ENCODE data around the gene BTNL9. TPM values are rescaled to one million over a fixed set of nuclear protein-coding genes. Genes with fewer than 3 reads are reported as not detected.

Gene BTNL9
- total and polyA plus RNA-seq, 2 of the 4 experiments (the other 2 are of a cell fraction) = not detected

GRCh38 chr5:181035991-181036815 lies 3.9 kb upstream of the BTNL9 start:
- no peak overlapping the region for H3K27ac ChIP-seq (ENCODE audit: insufficient read depth, low read length)
- H2BK15ac ChIP-seq (ENCODE audit: low read depth, low read length) = no peak overlapping the region
- TF ChIP-seq FOS (IDR thresholded peaks at IDR 0.05; ENCODE audit: low read depth, low read length) (no peak), RAD21 (IDR thresholded peaks at IDR 0.05; ENCODE audit: low read length) (no peak), POLR2A (IDR thresholded peaks at IDR 0.05; ENCODE audit: low read depth, low read length) (no peak), NFE2L2 (IDR thresholded peaks at IDR 0.05; ENCODE audit: low read depth, low read length) (no peak), BHLHE40 (IDR thresholded peaks at IDR 0.05; ENCODE audit: low read depth, low read length) (no peak), USF2 (IDR thresholded peaks at IDR 0.05; ENCODE audit: low read depth, low read length) (no peak), ELK1 (IDR thresholded peaks at IDR 0.05; ENCODE audit: borderline replicate concordance, low read depth, low read length) (no peak)
- TF ChIP-seq, protein P1, sequence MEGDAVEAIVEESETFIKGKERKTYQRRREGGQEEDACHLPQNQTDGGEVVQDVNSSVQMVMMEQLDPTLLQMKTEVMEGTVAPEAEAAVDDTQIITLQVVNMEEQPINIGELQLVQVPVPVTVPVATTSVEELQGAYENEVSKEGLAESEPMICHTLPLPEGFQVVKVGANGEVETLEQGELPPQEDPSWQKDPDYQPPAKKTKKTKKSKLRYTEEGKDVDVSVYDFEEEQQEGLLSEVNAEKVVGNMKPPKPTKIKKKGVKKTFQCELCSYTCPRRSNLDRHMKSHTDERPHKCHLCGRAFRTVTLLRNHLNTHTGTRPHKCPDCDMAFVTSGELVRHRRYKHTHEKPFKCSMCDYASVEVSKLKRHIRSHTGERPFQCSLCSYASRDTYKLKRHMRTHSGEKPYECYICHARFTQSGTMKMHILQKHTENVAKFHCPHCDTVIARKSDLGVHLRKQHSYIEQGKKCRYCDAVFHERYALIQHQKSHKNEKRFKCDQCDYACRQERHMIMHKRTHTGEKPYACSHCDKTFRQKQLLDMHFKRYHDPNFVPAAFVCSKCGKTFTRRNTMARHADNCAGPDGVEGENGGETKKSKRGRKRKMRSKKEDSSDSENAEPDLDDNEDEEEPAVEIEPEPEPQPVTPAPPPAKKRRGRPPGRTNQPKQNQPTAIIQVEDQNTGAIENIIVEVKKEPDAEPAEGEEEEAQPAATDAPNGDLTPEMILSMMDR (conservative IDR thresholded peaks at IDR 0.05; ENCODE audit: low read depth, low read length) = no peak
- no peak overlapping the region for H3K23ac ChIP-seq (ENCODE audit: low read depth, low read length)
- ATAC-seq (ENCODE audit: low read depth) = no peak
- H4K5ac ChIP-seq (ENCODE audit: low read depth, low read length) = no peak overlapping the region
- no TSS peak for BruUV-seq (replicated peaks)
- no peaks in the 10 kb centered on the region for H4K20me1 ChIP-seq (ENCODE audit: insufficient read depth, low read length)
- in situ Hi-C loops (cut with MboI; ENCODE audit: low sequenced_read_pairs) = no loop called here
- no peak overlapping the region for H2BK120ac ChIP-seq (ENCODE audit: low read depth, low read length)
- H3K14ac ChIP-seq (replicated peaks; ENCODE audit: low read depth, low read length) = no peak overlapping the region
- DNase-seq = no peak
- no peak overlapping the region for H3K9ac ChIP-seq (ENCODE audit: low read depth, low read length)
- H3K36me3 ChIP-seq (ENCODE audit: control insufficient read depth, insufficient read depth, low read length) = no peaks in the 10 kb centered on the region
- no peaks in the 10 kb centered on the region for H3K9me1 ChIP-seq (ENCODE audit: insufficient read depth, low read length)
- H2BK5ac ChIP-seq (ENCODE audit: low read depth, low read length, poor library complexity, severe bottlenecking) = no peak overlapping the region
- dilution Hi-C loops (cut with HindIII; ENCODE audit: low sequenced_read_pairs, unreplicated experiment) = no loop called here
- H3K9me3 ChIP-seq (ENCODE audit: control insufficient read depth, insufficient read depth, low read length) = peaks cover 7% of the 10 kb centered on the region; the same call in 1 of the 2 replicates
- no peaks in the 10 kb centered on the region for H3K27me3 ChIP-seq (ENCODE audit: control insufficient read depth, insufficient read depth, low read length)
- intact Hi-C loops (cut with micrococcal nuclease) = no loop called here
- H3K56ac ChIP-seq (ENCODE audit: extremely low read depth, insufficient read depth, low read length) = no peak overlapping the region
- no peak overlapping the region for H3K4me2 ChIP-seq (ENCODE audit: low read depth, low read length)
- 40% methylated on average over 2 of the region's 20 CpGs; no CpG with 5 or more reads in 1 of the 2 experiments for WGBS, 2 experiments (ENCODE audit: extremely low coverage in 2 of 2, insufficient read length in 1 of 2)
- no peak overlapping the region for H4K8ac ChIP-seq (ENCODE audit: low read depth in 2 of 2, low read length in 2 of 2)
- no peak overlapping the region for H3K18ac ChIP-seq (ENCODE audit: low read depth, low read length)
- H3K4ac ChIP-seq (ENCODE audit: low read depth, low read length) = no peak overlapping the region
- H2BK20ac ChIP-seq (ENCODE audit: low read depth, low read length) = no peak overlapping the region
- ChIA-PET CTCF (no interaction called here), POLR2A (ENCODE audit: unreplicated experiment) (no interaction called here)
- no peaks in the 10 kb centered on the region for H3K4me1 ChIP-seq (ENCODE audit: control insufficient read depth, insufficient read depth, low read length)
- no peak overlapping the region for H3K4me3 ChIP-seq (ENCODE audit: insufficient read depth, low read depth, low read length)
- peak overlapping the region; percentile 50 for H2AK9ac ChIP-seq (replicated peaks; ENCODE audit: low read depth, low read length, poor library complexity)
- H4K91ac ChIP-seq (ENCODE audit: insufficient read depth, low read depth, low read length) = no peak overlapping the region
- H2AK5ac ChIP-seq (ENCODE audit: low read depth, low read length) = no peak overlapping the region
- peak overlapping the region; percentile 33 for H2AFZ ChIP-seq (replicated peaks; ENCODE audit: low read length, poor library complexity)
- no peaks in the 10 kb centered on the region for H3K79me1 ChIP-seq (ENCODE audit: low read depth in 1 of 2, low read length in 2 of 2)
